Measurements from ENCODE around the gene LRSAM1. TPM values are rescaled to one million over a fixed set of nuclear protein-coding genes. Genes with fewer than 3 reads are reported as not detected.
A peak's percentile ranks its signal among the peaks of the same experiment; 100 is the strongest.

The LRSAM1 gene
- total RNA-seq, 1 donor from 2014 or later, result 19.8 TPM

DNA sequence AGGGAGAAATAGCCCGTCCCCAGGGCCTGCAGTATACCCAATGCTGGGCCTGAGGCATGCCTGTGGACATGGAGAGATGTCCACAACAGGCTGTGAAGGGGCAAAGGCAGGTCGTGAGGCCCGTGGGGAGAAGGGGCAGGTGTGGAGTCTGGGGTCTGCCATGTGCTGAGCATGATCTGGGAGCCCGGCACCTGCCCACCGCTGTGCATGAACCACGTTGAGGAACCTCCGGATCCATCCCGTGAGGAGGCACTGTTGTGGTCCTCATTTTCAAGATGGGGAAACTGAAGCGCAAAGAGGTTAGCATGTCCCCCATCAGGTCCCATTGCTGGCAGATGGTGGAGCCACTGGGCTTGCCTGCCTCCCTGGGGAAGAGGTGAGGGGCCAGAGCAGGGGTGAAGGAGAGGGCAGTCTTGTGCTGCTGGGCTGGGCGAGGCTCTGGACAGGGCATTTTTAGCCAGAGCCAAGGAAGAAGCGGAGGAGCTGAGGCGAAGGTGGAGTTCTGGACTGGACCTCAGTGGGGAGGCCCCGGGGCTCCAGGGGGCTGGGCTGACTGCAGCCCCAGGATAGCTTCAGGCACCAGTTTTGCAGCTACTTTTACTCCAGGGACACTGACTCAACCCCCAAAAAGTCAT lies 46.5 kb downstream of the LRSAM1 start:
- DNase-seq (ENCODE audit: low read depth), result no peak

DNA sequence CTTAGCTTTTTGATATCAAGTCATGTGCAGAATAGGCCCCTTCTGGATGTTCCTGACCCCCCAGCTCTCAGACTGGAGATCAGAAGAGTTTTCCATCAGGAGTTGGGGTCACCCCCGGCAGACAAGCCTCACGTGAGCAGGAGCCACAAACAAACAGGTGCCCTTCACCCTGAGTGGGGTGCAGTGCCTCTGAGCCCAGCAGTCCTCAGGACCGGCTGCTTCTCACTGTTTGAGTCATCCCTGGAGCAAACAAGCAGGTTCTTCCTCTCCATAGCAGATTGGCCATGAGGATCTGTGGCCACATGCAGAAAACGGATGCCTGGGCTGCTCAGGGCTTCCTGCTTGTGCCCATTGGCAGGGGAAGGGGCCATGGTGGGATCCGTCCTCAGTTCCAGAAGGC lies 47.0 kb downstream of the LRSAM1 start:
- DNase-seq (ENCODE audit: low read depth), result no peak

DNA sequence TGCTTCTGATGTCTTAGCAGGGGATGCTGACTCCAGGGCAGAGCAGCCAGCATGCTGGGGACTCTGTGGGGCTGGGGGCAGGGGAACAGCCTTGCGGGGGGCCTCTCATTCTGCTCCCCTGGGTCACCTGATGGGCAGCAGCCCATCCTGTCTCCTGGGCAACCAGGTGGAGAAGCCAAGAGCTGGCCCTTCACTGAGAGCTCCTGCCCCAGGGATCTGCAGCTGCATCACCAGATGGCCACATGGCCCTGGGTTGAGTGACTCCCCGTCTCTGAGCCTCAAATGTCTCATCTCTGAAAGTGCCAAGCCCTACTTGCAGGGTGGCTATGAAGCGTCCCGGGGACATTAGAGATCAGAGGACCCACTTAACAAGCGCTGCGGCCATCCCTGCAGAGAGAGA lies 49.1 kb downstream of the LRSAM1 start:
- DNase-seq (ENCODE audit: low read depth), result no peak

DNA sequence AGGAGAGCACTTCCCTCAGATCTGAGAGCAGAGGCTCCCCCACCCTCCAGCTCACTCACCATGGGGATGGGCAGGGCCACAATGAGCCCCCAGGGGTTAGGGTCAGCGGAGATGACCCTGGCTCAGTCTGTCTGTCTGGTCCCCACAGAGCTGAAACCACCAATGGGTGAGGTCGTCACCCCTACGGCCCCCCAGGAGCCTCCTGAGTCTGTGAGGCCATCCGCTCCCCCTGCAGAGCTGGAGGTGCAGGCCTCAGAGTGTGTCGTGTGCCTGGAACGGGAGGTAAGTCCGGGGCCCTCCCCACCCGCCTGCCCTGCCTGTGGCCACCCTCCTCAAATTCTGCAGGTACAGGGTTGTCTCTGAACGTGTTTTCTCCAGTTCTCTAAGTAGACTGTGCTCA lies 49.6 kb downstream of the LRSAM1 start:
- DNase-seq (ENCODE audit: low read depth), result no peak

DNA sequence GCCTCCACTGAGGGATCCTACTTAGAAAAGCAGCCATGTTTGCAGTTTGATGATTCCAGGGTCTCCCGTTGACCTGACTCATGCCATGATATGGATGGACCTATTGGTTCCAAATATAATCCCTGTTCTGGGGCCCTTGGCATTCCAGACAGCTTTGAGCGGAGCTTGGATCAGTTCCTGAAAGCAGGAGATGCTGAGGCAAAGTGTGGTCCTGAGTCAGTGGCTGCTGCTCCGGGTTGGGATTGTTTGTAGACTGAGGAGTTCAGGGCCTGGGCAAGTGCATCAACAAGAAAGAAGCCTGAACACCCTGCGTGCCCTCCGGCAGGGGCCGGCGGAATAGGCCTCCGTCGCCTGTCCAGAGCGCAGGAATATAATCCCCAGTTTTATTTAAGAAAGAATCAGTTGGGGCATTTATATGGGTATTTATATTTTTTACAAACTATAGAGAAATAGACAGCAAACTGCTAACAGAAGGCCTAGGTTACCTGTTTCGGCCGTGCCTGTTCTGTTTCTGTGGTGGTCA lies 50.6 kb downstream of the LRSAM1 start:
- no peak for DNase-seq (ENCODE audit: low read depth)

DNA sequence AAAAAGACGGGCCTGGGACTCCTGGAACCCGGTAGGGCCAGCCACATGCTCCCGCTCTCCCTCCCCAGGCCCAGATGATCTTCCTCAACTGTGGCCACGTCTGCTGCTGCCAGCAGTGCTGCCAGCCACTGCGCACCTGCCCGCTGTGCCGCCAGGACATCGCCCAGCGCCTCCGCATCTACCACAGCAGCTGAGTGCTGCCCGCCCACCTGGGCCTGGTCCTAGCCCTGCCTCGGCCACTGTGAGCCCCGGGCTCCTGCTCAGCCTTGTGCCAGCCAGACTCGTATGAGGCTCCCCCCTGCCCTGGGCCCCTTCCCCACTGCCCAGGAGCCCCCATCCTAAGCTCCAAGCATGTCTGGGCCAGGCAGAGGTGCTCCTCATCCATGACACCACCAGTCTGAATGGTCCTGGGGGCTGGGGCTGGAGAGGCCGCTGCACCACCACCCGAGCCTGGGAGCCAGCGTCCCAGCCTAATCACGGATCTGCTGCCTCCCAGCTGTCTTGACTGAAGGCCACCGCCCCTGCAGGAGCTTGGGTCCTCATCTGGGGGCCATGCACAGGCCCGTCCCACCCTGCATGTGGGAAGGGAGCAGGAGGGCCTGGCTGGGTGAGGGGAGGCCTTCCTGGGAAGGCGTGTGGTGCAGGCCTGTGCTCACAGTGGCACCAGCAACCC lies 51.5 kb downstream of the LRSAM1 start:
- DNase-seq (ENCODE audit: low read depth), result no peak

DNA sequence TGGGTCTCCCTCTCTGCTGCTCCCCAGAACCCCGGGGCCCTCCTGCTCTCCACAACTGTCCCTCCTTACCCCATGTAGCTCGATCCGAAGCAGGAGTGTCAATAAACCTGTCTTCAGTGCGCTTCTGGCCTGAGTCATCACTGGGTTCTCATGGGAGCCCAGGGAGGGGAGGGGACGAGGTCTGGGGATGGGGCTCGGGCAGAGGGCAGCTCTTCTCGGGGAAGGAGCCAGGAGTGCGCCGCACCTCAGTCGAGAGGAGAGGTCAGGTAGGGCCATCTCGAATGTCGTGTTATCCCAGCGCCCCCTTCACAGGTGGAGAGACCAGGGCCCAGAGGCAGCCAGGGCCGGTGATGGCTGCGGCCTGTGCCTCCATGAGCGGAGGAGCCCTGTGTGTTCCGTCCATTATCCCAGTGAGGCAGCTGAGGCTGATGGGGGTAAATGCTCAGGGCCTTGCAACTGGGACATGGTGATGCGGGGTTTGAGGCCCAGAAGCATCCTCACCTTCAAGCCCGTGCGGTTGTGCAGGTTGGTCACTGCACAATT lies 52.1 kb downstream of the LRSAM1 start:
- DNase-seq (ENCODE audit: low read depth), result no peak

DNA sequence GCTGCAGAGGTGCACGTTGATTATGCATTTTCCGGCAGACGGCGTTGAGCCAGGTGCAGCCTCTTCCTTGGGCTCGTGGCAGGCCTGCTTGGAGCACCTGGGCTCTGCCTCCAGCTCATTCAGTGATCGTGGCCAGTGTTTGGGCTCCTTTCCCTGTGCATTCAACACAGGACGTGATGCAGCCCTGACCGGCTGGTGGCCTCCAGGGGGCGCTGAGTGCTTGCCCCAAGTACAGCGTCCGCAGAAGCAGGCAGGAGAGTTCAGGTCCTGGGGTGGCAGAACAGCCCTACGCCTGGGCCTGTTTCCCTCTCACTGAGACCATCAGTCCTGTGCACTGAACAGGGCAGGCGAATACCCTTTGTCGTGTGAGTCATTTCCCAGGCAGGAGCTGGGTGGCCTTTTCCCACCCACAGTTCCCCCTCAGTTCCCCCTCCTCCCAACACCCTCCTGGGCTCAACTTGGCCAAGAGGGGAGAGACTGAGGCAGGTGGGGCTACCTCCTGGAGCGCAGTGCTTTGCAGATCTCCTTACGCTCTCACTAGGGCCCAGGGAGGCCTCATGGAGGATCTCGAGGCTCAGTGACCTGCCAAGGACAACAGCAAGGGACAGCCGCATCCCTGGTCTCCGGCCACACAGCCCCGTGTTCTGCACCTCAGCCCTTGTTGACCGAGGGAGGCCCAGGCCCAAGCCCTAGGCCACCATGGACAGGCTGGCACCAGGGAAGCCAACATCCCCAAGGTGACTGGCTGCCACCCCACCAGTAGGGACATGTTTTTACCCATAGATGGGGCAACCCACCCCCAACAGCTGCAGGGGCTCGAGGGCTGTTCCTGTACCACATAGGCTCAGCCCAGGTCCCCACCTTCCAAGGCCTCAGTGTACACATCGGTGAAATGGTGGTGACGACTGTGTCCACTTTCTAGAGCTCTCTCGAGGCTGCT lies 52.9 kb downstream of the LRSAM1 start:
- peak; percentile 60 for DNase-seq (ENCODE audit: low read depth)

DNA sequence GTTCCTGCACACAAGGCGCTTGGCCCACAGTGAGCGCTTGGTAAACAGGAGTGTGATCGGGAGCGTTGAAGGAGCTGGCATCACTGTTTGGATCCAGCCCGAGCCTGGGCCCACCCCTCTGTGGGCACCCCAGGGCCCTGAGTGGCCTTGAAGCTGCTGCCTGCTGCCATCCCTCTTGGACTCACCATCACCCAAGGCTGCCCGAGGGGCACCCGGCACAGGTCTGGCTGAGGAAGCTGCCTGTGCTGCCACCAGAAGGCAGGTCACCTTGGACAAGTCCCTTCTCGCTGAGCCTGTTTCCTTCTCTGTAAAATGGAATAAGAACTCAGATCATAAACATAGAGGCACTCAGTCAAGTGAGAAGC lies 53.6 kb downstream of the LRSAM1 start:
- DNase-seq (ENCODE audit: low read depth), result no peak

DNA sequence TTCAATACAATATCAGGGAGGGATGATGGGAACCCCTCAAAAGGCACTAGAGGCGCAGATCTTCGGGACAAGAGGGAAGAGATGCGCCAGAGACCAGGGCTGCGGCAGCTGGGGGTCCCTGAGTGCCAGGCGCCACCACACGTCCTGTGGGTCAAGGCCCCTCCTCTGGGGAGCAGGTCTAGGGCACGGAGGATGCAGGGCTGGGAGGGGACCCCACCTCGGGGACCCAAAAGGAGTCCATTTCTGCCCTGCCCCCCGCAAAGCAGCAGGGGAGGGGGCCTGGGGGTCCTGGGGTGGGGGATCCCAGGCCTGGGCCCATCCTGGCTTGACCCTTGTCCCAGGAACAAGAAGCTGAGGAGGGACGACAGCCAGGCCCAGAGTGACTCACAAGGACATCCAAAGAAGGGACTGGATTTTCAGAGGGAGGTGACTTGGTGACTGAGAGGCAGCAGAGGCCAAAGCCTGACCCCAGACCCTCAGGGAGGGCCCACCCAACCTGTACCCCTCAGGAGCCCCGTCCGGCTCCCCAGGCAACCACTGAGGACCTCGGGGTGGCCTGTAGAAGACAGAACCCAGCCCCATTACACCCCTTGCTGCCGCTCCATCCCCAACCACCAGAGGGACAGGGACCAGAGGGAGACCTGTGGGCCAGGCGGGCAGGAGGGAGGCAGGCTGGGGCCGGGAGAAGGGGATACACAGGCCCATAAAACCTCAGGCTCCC lies 54.2 kb downstream of the LRSAM1 start:
- DNase-seq (ENCODE audit: low read depth), result no peak

DNA sequence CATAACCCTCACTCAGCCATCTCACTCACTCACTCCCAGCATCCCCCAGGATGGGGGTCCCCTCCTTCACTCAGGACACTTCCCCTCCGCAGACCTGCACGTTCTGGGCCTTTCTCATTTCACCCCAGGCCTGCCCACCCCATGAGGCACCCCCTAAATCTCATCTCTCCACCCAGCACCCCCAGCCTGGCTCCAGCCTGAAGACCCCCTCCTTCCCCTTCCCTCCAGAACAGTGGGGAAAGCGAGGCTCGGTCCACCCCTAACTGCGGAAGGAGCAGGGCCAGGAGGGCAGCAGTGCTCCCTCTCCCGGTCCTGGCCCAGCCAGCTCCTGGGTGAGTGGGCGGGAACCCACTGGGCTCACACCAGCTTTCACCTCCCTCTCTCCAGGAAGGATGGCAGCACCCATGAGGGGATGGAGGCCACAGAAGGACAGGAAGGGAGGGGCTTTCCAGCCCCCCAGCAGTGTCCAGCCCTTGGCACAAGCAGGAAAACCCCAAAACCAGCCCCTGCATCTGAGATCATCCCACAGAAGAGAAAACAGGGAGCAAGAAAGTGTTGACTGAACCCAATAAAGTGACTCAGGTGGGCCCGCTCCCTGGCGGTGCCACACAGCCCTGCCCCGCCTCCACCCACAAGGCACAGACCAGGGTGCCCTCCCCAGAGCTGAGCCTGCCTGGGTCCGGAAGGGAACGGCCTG lies 55.0 kb downstream of the LRSAM1 start:
- no peak for DNase-seq (ENCODE audit: low read depth)

DNA sequence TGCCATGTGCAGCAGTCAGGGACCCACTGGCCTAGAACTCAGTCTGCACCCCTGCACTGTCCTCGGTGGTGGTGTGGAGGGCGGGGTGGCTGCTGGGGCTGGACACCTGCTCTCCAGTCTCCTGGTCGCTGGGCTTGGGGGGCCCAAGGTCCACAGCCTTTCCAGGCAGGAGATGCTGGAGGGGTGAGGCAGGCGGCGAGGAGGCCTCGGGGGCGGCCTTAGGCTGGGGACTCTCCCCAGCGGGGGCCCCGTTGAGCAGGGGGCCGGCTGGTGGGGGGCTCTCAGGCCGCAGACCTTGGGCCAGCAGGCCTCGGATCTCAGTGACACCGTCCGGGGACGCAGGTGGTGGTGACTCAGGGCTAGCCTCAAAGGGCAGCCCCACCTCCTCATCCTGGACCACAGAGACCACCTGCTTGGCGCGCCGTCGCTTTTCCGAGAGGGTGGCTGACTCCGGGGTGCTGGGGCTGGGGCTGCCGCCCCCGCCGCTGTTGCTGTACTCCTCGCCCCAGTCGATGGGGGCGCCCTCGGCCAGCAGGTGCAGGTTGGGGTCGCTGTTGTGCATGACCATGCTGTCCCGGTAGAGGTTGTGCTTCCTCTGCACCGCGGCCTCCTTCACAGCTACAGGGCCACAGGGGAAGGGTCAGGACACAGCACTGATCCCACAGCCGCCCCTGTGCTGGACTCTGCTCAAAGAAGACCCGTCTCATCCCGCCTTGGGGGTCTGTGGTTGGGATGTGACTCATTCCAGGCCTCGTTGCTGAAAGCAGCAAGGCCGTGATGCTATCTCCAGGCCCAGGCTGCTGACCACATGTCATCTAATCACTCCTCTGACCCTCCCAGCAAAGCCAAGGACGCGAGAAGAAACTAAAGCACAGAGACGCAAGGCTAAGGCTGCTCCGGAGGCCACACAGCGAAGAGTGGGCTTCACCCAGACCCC lies 55.8 kb downstream of the LRSAM1 start:
- no peak for DNase-seq (ENCODE audit: low read depth)

DNA sequence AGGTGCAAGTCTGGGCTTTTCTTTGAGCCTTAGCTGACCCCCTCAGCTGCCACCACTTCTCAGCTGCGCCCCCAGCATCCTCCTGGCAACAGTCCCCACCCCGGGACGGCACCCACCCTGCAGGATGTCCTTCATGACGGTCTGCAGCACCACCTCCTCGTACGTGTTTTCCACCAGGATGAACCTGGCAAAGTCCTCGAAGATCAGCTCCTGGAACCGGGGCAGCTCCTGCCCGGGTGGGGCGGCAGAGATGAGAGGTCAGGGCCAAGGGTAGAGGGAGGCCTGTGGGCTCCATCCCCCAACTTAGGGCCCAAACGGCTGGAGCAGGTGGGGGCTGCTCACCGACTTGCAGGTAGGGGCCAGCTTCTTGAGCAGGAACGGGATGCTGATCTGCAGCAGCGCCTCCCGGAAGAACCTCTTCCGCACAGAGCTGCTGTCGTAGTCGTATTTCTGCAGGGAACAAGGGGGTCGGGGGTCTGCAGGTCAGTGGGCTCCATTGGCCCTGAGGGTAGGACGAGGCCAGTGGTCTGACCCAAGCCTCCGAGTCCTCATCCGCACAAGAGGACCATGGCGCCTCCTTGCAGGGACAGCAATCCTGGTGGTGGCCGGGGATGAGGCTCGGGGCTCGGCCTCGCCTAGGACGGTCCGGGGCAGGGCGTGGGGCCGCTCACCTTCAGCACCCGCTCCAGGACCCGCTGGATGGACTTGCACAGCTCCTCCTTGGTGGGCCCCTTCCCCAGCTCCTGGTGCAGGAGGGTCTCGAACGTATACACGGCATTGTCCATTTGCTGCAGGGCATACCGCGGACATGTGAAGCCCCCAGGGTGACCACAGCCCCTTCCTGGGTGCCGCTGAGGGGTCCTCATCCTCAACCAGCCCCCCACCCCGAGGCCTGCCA lies 56.7 kb downstream of the LRSAM1 start:
- DNase-seq (ENCODE audit: low read depth), result no peak

DNA sequence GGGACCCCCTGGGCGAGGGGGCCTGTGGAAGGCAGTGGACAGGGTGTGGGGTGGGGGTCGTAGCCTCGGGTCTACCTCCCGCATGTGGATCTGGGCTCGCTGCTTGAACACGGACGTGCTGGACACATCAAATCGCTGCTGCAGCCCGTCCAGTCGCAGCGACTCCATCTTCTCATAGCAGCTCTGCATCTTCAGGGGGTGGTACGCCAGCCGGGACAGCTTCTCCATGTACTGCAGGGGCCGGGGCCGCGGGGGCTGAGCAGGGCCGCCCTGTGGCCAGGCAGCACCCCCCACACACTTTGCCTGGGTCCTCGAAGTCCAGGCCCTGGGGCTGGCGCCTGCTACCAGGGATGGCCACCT lies 57.6 kb downstream of the LRSAM1 start:
- DNase-seq (ENCODE audit: low read depth), result no peak

DNA sequence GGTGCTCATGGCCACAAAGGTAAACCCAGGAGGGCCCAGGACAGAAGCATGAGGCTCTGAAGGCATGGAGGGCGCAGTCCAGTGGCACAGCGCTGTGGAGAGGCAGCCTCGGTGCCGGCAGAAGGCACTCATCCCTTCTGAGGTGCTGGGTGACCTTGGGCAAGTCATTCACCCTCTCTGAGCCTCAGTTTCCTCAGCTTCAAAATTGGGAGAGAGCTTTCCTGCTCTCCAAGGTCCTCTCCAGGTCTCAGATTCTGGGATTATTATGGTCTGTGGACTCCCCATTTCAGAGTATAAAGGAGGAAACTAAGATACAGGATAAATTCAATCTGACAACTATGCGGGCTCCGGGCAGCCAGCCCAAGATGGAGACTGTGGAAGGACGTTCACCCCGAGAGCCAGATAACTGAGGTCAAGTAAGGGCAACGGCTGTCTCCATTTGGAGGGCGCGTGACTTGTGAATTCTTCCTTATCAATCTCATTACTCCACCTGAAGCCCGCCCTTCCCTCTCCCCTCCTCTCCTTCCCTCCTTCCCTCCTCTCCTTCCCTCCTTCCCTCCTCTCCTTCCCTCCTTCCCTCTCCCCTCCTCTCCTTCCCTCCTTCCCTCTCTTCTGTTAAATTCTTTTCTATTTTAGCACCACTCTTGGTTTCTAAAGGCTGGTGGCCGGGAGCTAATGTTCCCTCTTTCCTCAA lies 58.1 kb downstream of the LRSAM1 start:
- no peak for DNase-seq (ENCODE audit: low read depth)

DNA sequence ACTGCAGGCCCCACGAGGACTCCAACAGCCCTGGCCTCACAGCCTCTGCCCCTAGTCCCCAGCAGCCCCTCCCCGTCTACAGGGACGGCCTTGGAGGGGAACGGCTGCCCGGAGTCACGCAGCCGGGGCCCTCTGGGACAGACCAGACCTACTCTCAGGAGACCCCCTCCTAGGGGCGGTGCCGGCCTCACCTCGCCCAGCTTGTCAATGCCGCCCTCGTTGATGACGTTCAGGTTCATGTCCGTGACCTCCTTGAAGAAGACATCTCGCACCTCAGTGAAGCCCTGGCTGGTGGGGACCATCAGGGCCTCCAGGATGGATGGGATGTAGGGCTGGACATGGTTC lies 58.6 kb downstream of the LRSAM1 start:
- DNase-seq (ENCODE audit: low read depth), result no peak

DNA sequence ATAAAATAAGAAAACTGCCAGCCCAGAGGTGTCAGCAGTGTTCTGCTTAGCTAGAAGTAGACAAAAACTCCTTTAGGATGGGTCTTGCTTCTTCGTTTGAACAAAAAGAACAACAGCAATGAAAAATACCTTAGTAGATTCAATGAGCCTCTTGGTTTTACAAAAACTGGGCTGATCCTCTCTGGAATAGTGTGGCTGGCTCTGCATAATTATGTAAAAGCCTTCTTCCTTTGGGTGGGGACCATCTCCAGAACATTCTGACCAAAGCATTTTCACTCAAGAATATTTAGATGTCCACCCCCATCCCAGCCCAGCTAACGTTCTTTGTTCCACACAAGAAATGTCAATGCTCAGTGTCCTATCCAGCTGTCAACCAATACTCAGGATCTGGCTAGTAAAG lies 63.2 kb downstream of the LRSAM1 start:
- no peak for DNase-seq (ENCODE audit: low read depth)

DNA sequence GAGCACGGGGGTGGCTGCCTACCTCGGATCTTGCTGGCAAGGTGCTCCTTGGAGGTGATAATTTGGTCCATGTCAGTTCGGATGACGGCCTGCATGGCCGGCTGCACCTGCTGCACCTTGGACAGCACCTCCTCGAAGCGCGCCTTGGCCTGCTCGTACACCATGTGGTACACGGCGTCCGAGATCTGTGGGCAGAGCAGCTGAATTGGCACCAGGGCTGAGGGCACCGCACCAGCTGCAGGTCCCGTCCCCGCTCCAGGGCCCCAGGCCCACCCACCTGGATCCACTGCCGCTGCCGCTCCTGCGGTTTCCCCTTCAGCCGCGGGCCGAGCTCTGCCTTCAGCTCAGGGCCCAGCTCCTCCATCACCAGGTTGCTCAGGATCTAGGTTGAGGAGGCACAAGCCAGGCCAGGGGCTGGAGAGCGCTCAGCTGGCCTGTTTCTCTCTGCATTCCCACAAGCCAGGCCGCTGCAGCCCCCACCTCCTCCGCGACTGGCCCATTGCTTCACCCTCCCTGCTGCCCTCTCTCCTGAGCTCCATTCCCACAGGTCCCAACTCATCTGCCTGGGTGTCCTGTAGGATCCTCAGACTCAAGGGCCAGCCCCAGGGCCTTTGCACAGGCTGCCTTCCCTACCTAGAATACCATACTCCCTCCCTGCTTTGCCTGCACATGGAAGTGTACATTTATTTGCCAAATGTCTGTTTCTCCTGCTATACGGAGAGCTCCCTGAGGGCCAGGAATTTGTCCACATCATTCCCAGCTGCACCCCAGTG lies 65.7 kb downstream of the LRSAM1 start:
- no peak for DNase-seq (ENCODE audit: low read depth)

All from renal cortical epithelial cell (primary cell).